Measurements from ENCODE around the gene NF1.

The NF1 gene

DNA sequence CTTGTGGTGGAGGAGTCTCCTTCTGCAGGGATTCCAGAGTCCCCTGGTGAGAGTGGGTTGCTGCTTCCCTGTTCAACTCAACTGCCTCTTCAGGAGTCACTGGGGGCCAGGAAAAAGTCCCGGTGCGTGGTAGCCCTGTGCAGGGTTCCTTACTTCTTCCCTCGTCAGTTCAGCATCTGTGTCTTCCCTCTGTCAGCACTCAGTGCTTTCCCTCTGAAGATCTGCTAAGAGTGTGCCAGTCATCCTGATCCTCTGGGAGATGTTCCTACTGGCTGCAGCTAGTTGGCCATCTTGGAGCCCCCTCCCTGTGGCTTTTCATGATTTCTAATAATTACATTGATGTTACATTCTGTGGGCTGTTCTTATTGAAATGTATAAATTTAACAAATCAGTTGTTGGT lies 36.5 kb downstream of the NF1 start:
- TF ChIP-seq, protein P1, sequence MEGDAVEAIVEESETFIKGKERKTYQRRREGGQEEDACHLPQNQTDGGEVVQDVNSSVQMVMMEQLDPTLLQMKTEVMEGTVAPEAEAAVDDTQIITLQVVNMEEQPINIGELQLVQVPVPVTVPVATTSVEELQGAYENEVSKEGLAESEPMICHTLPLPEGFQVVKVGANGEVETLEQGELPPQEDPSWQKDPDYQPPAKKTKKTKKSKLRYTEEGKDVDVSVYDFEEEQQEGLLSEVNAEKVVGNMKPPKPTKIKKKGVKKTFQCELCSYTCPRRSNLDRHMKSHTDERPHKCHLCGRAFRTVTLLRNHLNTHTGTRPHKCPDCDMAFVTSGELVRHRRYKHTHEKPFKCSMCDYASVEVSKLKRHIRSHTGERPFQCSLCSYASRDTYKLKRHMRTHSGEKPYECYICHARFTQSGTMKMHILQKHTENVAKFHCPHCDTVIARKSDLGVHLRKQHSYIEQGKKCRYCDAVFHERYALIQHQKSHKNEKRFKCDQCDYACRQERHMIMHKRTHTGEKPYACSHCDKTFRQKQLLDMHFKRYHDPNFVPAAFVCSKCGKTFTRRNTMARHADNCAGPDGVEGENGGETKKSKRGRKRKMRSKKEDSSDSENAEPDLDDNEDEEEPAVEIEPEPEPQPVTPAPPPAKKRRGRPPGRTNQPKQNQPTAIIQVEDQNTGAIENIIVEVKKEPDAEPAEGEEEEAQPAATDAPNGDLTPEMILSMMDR (IDR thresholded peaks at IDR 0.05; ENCODE audit: low read depth, low read length) = no peak

DNA sequence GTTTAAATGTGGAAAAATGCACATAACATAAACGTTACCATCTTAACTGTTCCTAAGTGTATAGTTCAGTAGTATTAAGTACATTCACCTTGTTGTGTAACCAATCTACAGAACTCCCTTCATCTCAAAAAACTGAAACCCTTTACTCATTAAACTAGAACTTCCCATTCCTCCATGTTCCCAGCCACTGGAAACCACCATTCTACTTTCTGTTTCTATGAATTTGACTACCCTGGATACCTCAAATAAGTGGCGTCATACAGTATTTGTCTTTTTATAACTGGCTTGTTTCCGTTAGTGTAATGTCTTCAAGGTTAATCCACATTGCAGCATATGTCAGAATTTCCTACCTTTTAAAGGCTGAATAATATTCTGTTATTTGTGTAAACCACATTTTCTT lies 38.2 kb downstream of the NF1 start:
- TF ChIP-seq, protein P1 (IDR thresholded peaks at IDR 0.05; ENCODE audit: low read depth, low read length) = no peak
- DNase-seq (ENCODE audit: extremely low read depth, low read depth) = no peak

More for the DNA sequence above, 36.5 kb downstream of the NF1 start:
- no peak for DNase-seq (ENCODE audit: extremely low read depth, low read depth)

DNA sequence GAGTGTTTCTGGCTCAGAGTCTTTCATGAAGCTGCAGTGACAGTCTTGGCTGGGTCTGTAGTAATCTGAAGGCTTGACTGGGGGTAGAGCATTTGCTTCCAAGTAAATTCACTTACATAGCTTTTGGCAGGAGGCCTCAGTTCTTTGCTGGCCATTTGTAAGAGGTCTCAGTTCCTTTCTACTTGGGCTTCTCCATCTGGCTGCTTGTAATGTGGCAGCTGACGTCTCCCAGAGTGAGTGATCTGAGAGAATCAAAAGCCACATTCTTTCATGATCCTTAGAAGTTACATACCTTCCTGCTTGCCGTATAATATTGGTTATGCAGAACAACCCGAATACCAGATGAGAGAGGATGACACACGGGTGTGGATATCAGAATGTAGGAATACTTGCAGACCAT lies 39.8 kb downstream of the NF1 start:
- no peak for DNase-seq (ENCODE audit: extremely low read depth, low read depth)
- TF ChIP-seq, protein P1 (IDR thresholded peaks at IDR 0.05; ENCODE audit: low read depth, low read length) = no peak

DNA sequence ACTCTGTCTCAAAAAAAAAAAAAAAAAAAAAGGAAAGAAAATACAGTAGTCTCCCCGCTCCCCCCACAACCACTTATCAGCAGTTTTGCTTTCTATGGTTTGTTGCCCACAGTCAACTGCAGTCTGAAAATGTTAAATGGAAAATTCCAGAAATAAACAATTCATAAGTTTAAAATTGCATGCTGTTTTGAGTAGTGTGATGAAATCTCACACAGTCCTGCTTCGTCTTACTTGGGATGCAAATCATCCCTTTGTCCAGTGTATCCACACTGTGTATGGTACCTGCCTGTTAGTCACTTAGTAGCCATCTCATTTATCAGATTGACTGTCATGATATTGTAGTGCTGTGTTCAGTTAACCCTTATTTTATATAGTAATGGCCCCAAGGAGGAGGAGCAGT lies 41.5 kb downstream of the NF1 start:
- DNase-seq (ENCODE audit: extremely low read depth, low read depth) = no peak

DNA sequence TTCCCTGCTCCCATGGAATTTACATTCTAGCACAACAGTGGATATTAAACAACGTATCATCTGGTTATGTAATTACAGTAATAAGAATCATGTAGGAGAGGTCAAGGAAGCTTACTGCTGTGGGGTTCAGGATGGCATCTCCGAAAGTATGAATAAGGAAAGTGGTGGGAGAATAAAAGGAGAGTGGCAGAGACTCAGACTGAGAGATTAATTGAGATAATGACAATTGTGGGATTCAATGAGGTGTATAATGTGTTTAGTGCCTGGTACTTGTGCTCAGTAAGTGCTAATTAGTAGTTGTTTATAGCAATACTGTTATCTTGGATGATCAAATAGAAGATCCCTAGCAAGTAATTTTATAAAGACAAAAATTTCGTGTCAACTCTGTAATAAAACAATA lies 45.3 kb downstream of the NF1 start:
- TF ChIP-seq, protein P1 (IDR thresholded peaks at IDR 0.05; ENCODE audit: low read depth, low read length) = no peak
- DNase-seq (ENCODE audit: extremely low read depth, low read depth) = no peak

More for the DNA sequence above, 41.5 kb downstream of the NF1 start:
- TF ChIP-seq, protein P1 (IDR thresholded peaks at IDR 0.05; ENCODE audit: low read depth, low read length) = no peak

DNA sequence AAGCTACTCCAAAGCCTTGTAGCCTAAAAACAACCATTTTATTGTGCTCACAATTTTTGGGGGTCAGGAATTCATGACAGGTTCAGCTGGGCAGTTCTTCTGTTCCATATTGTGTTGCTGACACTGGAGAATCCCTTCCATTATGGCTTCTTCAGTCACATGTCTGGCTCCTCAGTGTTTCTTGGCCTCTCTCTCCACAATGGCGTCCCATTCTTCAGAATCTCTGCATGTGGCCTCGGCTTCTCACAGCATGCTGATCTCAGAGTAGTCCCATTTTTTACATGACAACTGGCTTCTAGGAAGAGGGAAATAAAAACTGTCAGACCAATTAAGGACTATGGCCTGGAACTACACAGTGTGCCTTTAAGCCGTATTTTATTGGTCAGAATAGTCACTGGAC lies 49.7 kb downstream of the NF1 start:
- no peak for DNase-seq (ENCODE audit: extremely low read depth, low read depth)
- TF ChIP-seq, protein P1 (IDR thresholded peaks at IDR 0.05; ENCODE audit: low read depth, low read length) = no peak

DNA sequence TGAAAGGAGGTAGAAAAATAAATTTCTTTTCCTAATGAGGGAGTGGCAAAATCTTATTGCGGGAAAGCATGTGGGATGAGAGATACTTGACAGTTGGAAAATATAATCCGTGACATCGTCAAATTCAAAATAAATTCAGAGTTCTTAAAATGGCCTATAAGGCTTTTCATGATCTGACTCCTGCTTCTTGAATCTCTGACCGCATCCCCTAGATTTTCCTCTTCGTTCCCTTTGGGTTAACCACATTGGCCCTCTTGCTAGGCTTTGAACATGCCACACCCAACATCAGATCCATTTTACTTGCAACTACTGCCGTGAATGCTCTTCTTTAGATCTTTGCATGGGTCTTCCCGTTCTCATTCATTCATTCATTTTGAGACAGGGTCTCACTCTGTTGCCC lies 50.1 kb downstream of the NF1 start:
- TF ChIP-seq, protein P1 (IDR thresholded peaks at IDR 0.05; ENCODE audit: low read depth, low read length) = no peak
- DNase-seq (ENCODE audit: extremely low read depth, low read depth) = no peak

All from AG09319 (cell line).